Measurements from ENCODE around the gene RTCA.
"Not testable (repeated sequence)": the region's sequence is repeated elsewhere in the genome, so short reads cannot be mapped to it uniquely, and the experiment has no call there.

RTCA gene

GRCh38 chr1:100322436-100323211 is 56.6 kb downstream of the RTCA start:
- no peak overlapping the region for H3K4me3 ChIP-seq (ENCODE audit: low read depth, low read length)
- in situ Hi-C loops (cut with HindIII; ENCODE audit: low sequenced_read_pairs): no loop called here
- TF ChIP-seq CTCF (IDR thresholded peaks at IDR 0.05; ENCODE audit: low read depth, low read length): no peak
- peak; percentile 2 for DNase-seq (ENCODE audit: low read depth, low spot score)

GRCh38 chr1:100323419-100324106 is 57.5 kb downstream of the RTCA start:
- DNase-seq (ENCODE audit: low read depth, low spot score): no peak
- no peak for TF ChIP-seq CTCF (IDR thresholded peaks at IDR 0.05; ENCODE audit: low read depth, low read length)
- in situ Hi-C loops (cut with HindIII; ENCODE audit: low sequenced_read_pairs): no loop called here
- no peak overlapping the region for H3K4me3 ChIP-seq (ENCODE audit: low read depth, low read length)

DNA sequence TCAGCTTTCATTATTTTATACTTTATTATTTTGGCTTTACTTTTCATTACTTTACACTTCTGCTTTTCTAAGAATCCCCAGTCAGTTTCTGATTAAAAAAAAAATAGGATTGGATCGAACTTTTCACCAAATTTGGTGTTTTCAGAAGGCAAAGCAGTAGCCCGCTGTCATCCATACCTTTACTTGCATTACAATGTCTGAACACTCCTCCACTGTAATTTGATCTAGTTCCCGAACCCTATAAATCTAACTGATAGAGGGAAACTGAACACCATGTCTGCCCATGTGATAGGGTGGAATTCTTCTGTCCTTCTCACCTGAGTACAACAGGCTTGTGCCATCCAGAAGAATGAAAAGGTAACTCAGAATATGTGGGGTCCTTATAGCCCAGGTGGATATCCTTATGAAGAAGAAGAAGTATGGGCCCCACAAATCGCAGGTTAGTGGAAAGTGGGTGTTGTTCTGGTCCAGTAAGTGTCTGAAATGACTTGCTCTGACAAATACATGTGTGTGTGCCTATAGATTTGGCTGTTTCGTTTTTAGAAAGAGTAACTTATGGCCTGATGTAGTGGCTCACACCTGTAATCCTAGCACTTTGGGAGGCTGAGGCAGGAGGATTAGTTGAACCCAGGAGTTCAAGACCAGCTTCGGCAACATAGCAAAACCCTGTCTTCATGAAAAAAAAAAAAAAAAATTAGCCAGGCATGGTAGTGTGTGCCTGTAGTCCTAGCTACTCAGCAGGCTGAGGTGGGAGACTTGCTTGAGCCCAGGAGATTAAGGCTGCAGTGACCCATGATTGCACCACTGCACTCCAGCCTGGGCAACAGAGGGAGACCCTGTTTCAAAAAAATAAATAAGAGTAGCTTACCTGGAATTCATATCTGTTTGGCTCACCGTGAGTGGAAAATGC is 59.7 kb downstream of the RTCA start:
- no peak for TF ChIP-seq CTCF (IDR thresholded peaks at IDR 0.05; ENCODE audit: low read depth, low read length)
- in situ Hi-C loops (cut with HindIII; ENCODE audit: low sequenced_read_pairs): no loop called here
- no peak overlapping the region for H3K4me3 ChIP-seq (ENCODE audit: low read depth, low read length)
- DNase-seq (ENCODE audit: low read depth, low spot score): no peak

GRCh38 chr1:100326325-100326670 is 60.3 kb downstream of the RTCA start:
- DNase-seq (ENCODE audit: low read depth, low spot score); in situ Hi-C loops (cut with HindIII; ENCODE audit: low sequenced_read_pairs): not testable (repeated sequence)

DNA sequence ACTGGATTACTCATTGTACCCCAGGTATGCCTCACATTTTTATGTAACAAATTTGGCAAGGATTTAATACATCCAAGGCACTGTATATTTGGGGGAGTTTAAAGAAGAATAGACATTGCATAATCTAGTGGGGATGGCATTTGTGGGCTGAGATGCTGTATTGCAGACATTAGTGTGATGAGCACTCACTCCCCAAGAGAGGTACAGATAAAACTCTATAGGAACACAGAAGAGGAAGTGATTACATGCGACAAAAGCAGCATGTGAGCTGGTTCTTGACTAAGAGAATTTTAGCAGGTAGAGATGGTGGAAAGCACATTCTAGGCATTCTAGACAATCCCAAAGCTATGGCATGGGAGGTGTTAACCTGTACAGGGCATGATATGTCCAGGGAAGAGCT is 62.1 kb downstream of the RTCA start:
- no peak for DNase-seq (ENCODE audit: low read depth, low spot score)
- no peak overlapping the region for H3K4me3 ChIP-seq (ENCODE audit: low read depth, low read length)
- TF ChIP-seq CTCF (IDR thresholded peaks at IDR 0.05; ENCODE audit: low read depth, low read length): no peak
- in situ Hi-C loops (cut with HindIII; ENCODE audit: low sequenced_read_pairs): no loop called here

More at GRCh38 chr1:100326325-100326670, 60.3 kb downstream of the RTCA start:
- H3K4me3 ChIP-seq (ENCODE audit: low read depth, low read length): not testable (repeated sequence)

- in situ Hi-C loops (cut with HindIII; ENCODE audit: low sequenced_read_pairs); DNase-seq (ENCODE audit: low read depth, low spot score); H3K4me3 ChIP-seq (ENCODE audit: low read depth, low read length): not testable (repeated sequence)
Measured at GRCh38 chr1:100331146-100331545, 65.1 kb downstream of the RTCA start.

GRCh38 chr1:100332331-100332730 is 66.3 kb downstream of the RTCA start:
- TF ChIP-seq CTCF (IDR thresholded peaks at IDR 0.05; ENCODE audit: low read depth, low read length): no peak

More at GRCh38 chr1:100332331-100332730, 66.3 kb downstream of the RTCA start:
- no peak for DNase-seq (ENCODE audit: low read depth, low spot score)
- H3K4me3 ChIP-seq (ENCODE audit: low read depth, low read length): no peak overlapping the region
- in situ Hi-C loops (cut with HindIII; ENCODE audit: low sequenced_read_pairs): no loop called here
